Endodermal cell (in vitro differentiated cells): ENCODE results near the gene LRRC7. TPM values are rescaled to one million over a fixed set of nuclear protein-coding genes. Genes with fewer than 3 reads are reported as not detected.

Experiments
- DNase-seq: peaks from one replicate; pipeline ENCODE4 v3.0.0-alpha.2; 2017
- H3K27ac ChIP-seq: 2 replicates; pipeline ENCODE4 v1.5.1; 2013; ENCODE audit warnings: mild to moderate bottlenecking, low read depth, low read length, moderate library complexity
- H3K27me3 ChIP-seq: 2 replicates; pipeline ENCODE4 v1.6.1; 2013; ENCODE audit warnings: mild to moderate bottlenecking, low read length, moderate library complexity; ENCODE audit not compliant: insufficient read depth, control insufficient read depth, poor library complexity, severe bottlenecking
- H3K36me3 ChIP-seq: 2 replicates; pipeline ENCODE4 v1.7.0; 2013; ENCODE audit warnings: mild to moderate bottlenecking, low read length, moderate library complexity; ENCODE audit not compliant: control insufficient read depth, insufficient read depth
- H3K4me1 ChIP-seq: one replicate; pipeline ENCODE4 v1.7.0; 2013; ENCODE audit warnings: low read length; ENCODE audit not compliant: control insufficient read depth, insufficient read depth
- H3K4me3 ChIP-seq: 2 replicates; pipeline ENCODE4 v1.5.1; 2013; ENCODE audit warnings: mild to moderate bottlenecking, low read length, moderate library complexity
- H3K9ac ChIP-seq: 2 replicates; pipeline ENCODE4 v1.6.1; 2013; ENCODE audit warnings: mild to moderate bottlenecking, low read length, moderate library complexity; ENCODE audit not compliant: poor library complexity, severe bottlenecking; ENCODE audit errors: extremely low read depth
- H3K9me3 ChIP-seq: 2 replicates; pipeline ENCODE4 v1.6.1; 2013; ENCODE audit warnings: mild to moderate bottlenecking, low read length, moderate library complexity; ENCODE audit not compliant: control insufficient read depth
- H3K27ac Mint-ChIP-seq: 2 replicates; pipeline ENCODE4 v1.8.0; 2020; ENCODE audit warnings: mixed read lengths
- H3K27me3 Mint-ChIP-seq: 2 replicates; pipeline ENCODE4 v1.8.0; 2021; ENCODE audit warnings: mild to moderate bottlenecking, mixed read lengths; ENCODE audit not compliant: insufficient read depth
- H3K36me3 Mint-ChIP-seq: 2 replicates; pipeline ENCODE4 v1.8.0; 2020; ENCODE audit warnings: low read depth, mixed read lengths
- H3K4me1 Mint-ChIP-seq: 2 replicates; pipeline ENCODE4 v1.8.0; 2020; ENCODE audit warnings: mixed read lengths
- H3K4me3 Mint-ChIP-seq: 2 replicates; pipeline ENCODE4 v1.8.0; 2020; ENCODE audit warnings: mild to moderate bottlenecking, moderate library complexity, mixed read lengths
- H3K9me3 Mint-ChIP-seq: 2 replicates; pipeline ENCODE4 v1.8.0; 2020; ENCODE audit warnings: mild to moderate bottlenecking, mixed read lengths
- CTCF ChIP-seq: fragments of 200-600 bp; sonication (generic); conservative IDR thresholded peaks from 2 replicates; pipeline ENCODE4 v1.5.0; 2021; ENCODE audit warnings: antibody characterized with exemption, mild to moderate bottlenecking
- WGBS, 2 experiments: methylation state at CpG; one replicate each; pipeline versions ENCODE4 v1.1.5 to v1.1.7; 2013; ENCODE audit warnings: missing lambda C conversion rate in 2 of 2, mixed read lengths in 1 of 2; ENCODE audit not compliant: insufficient coverage in 1 of 2, insufficient read length in 1 of 2; 5-methylcytosine and 5-hydroxymethylcytosine counted together
- total RNA-seq, 2 donors: library from RNA; stranded (reverse); fragmentation: NEBNext Ultra II Directional in 1 of 2; extraction: Animal tissue kit (Norgen Biotek cat#: 25700) in 1 of 2; gene quantifications; 2 replicates in 1 of 2; 3 replicates in 1 of 2; pipeline ENCODE4 v1.2.1, GENCODE V29; 2021

Gene LRRC7
- total RNA-seq, 2 donors from 2014 or later: 1.4 to 2.2 TPM

- H3K27ac Mint-ChIP-seq: no peak overlapping the region
- no peaks in the 10 kb centered on the region for H3K4me1 Mint-ChIP-seq
- TF ChIP-seq CTCF: no peak
- no peaks in the 10 kb centered on the region for H3K9me3 Mint-ChIP-seq
- no peaks in the 10 kb centered on the region for H3K36me3 Mint-ChIP-seq
- Histone ChIP-seq H3K9me3 (no peaks in the 10 kb centered on the region), H3K9ac (no peak overlapping the region), H3K27ac (no peak overlapping the region), H3K4me3 (no peak overlapping the region), H3K27me3 (no peaks in the 10 kb centered on the region), H3K36me3 (no peaks in the 10 kb centered on the region), H3K4me1 (no peaks in the 10 kb centered on the region)
- no peak for DNase-seq
- no peaks in the 10 kb centered on the region for H3K27me3 Mint-ChIP-seq
- 93% methylated on average over 1 of the region's 1 CpG; no CpG with 5 or more reads in 1 of the 2 experiments for WGBS, 2 experiments
- H3K4me3 Mint-ChIP-seq: no peak overlapping the region
These were observed 536.0 kb downstream of the LRRC7 start for GRCh38 chr1:70103770-70104169.

GRCh38 chr1:70109241-70109640 is 541.5 kb downstream of the LRRC7 start:
- Histone ChIP-seq H3K9me3 (no peaks in the 10 kb centered on the region), H3K4me3 (no peak overlapping the region), H3K27me3 (no peaks in the 10 kb centered on the region), H3K9ac (no peak overlapping the region), H3K27ac (no peak overlapping the region), H3K36me3 (no peaks in the 10 kb centered on the region), H3K4me1 (no peaks in the 10 kb centered on the region)
- Mint-ChIP-seq H3K4me3 (no peak overlapping the region), H3K4me1 (no peaks in the 10 kb centered on the region), H3K36me3 (no peaks in the 10 kb centered on the region), H3K27ac (no peak overlapping the region), H3K9me3 (no peaks in the 10 kb centered on the region), H3K27me3 (no peaks in the 10 kb centered on the region)
- 95 to 96% methylated on average over 3 to 5 of the region's 5 CpGs for WGBS, 2 experiments
- DNase-seq: no peak
- TF ChIP-seq CTCF: no peak

GRCh38 chr1:70112838-70113237 is 545.1 kb downstream of the LRRC7 start:
- no peak overlapping the region for H3K4me3 Mint-ChIP-seq
- Histone ChIP-seq H3K27ac (no peak overlapping the region), H3K4me3 (no peak overlapping the region), H3K27me3 (no peaks in the 10 kb centered on the region), H3K9ac (no peak overlapping the region), H3K9me3 (no peaks in the 10 kb centered on the region), H3K36me3 (no peaks in the 10 kb centered on the region), H3K4me1 (no peaks in the 10 kb centered on the region)
- TF ChIP-seq CTCF: peak; percentile 69
- H3K36me3 Mint-ChIP-seq: no peaks in the 10 kb centered on the region
- 87 to 90% methylated on average over 2 to 5 of the region's 5 CpGs for WGBS, 2 experiments
- H3K27me3 Mint-ChIP-seq: no peaks in the 10 kb centered on the region
- no peak overlapping the region for H3K27ac Mint-ChIP-seq
- no peaks in the 10 kb centered on the region for H3K9me3 Mint-ChIP-seq
- peak; percentile 59 for DNase-seq
- H3K4me1 Mint-ChIP-seq: no peaks in the 10 kb centered on the region
